ENCODE results near the gene CARD11. TPM values are rescaled to one million over a fixed set of nuclear protein-coding genes. Genes with fewer than 3 reads are reported as not detected.
"Not testable (repeated sequence)": the region's sequence is repeated elsewhere in the genome, so short reads cannot be mapped to it uniquely, and the experiment has no call there.

Gene CARD11
- polyA plus RNA-seq, 12 donors = 0.14 to 1.9 (median 0.33) TPM; not detected in 2

GRCh38 chr7:3065724-3066143, 22.1 kb upstream of the CARD11 start:
- DNase-seq = no peak

GRCh38 chr7:3064067-3064466, 20.4 kb upstream of the CARD11 start:
- no peak for DNase-seq

- no peak for DNase-seq
Observed at GRCh38 chr7:3063016-3063753, 19.5 kb upstream of the CARD11 start.

- no peak for DNase-seq
Observed at GRCh38 chr7:3057066-3057420, 13.4 kb upstream of the CARD11 start.

GRCh38 chr7:3056234-3057065, 12.8 kb upstream of the CARD11 start:
- no peak for DNase-seq

- no peak for DNase-seq
Observed at GRCh38 chr7:3055626-3056025, 12.0 kb upstream of the CARD11 start.

- no peak for DNase-seq
Observed at GRCh38 chr7:3042861-3043489, 692 bp downstream of the CARD11 start.

GRCh38 chr7:3041986-3042675, 1.5 kb downstream of the CARD11 start:
- DNase-seq = no peak

- DNase-seq = no peak
Observed at GRCh38 chr7:3039787-3040186, 3.9 kb downstream of the CARD11 start.

GRCh38 chr7:3038011-3038410, 5.7 kb downstream of the CARD11 start:
- not testable (repeated sequence) for DNase-seq

GRCh38 chr7:3037259-3037658, 6.4 kb downstream of the CARD11 start:
- no peak for DNase-seq

GRCh38 chr7:3034591-3035150, 9.0 kb downstream of the CARD11 start:
- DNase-seq = no peak

GRCh38 chr7:3033581-3033980, 10.1 kb downstream of the CARD11 start:
- DNase-seq = no peak

- DNase-seq = no peak
Observed at GRCh38 chr7:3033136-3033535, 10.5 kb downstream of the CARD11 start.

- no peak for DNase-seq
Observed at GRCh38 chr7:3032256-3032655, 11.4 kb downstream of the CARD11 start.

- DNase-seq = no peak
Observed at GRCh38 chr7:3029138-3029537, 14.5 kb downstream of the CARD11 start.

- DNase-seq = no peak
Observed at GRCh38 chr7:3028758-3029093, 14.9 kb downstream of the CARD11 start.

GRCh38 chr7:3028071-3028757, 15.5 kb downstream of the CARD11 start:
- DNase-seq = no peak

- DNase-seq = no peak
Observed at GRCh38 chr7:3027005-3027845, 16.4 kb downstream of the CARD11 start.

GRCh38 chr7:3025616-3026015, 18.1 kb downstream of the CARD11 start:
- DNase-seq = no peak

Measured in muscle of arm (tissue), 12 donors.